ENCODE results near the gene GPRC5C.

DNA sequence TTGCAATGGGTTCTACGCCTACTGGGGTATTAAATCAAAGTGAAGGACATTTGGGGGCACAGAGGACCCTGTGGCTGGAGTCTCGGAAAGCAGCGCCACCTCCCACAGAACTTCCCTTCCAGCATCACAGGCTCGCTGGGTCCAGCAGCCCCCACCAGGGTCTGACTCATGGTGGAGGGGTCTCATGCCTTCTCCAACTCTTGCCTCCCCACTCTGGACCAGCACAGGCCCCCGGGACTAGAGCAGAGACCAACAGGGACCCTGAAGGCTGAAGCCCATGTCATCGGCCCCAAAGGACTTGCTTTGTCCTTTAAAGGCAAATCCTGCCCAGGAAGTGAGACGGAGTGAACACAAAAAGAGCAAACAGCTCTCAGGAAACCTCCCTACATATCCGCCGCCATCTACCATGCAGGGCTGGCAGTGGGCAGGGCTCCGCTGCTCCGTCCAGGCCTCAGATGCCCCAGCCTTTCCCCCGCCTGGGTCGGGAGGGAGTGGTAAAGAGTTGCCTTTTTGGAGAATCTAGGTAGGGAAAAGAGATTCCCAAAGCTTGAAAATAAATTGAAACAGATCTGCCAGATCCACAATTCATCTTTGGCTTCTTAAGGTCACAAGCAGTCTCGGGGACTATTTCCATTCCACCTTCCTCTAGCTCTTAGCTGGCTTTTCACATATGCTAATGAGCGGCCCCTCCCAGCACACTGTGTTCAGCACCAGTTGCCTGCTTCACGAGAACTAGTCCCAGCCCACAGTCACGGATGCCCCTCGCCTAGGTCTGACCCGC, 2.1 kb upstream of the GPRC5C start:
- TF ChIP-seq, protein P1, sequence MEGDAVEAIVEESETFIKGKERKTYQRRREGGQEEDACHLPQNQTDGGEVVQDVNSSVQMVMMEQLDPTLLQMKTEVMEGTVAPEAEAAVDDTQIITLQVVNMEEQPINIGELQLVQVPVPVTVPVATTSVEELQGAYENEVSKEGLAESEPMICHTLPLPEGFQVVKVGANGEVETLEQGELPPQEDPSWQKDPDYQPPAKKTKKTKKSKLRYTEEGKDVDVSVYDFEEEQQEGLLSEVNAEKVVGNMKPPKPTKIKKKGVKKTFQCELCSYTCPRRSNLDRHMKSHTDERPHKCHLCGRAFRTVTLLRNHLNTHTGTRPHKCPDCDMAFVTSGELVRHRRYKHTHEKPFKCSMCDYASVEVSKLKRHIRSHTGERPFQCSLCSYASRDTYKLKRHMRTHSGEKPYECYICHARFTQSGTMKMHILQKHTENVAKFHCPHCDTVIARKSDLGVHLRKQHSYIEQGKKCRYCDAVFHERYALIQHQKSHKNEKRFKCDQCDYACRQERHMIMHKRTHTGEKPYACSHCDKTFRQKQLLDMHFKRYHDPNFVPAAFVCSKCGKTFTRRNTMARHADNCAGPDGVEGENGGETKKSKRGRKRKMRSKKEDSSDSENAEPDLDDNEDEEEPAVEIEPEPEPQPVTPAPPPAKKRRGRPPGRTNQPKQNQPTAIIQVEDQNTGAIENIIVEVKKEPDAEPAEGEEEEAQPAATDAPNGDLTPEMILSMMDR (IDR thresholded peaks at IDR 0.05), result no peak
- peak in 1 of 2 donors; percentile 76 for TF ChIP-seq POLR2A (IDR thresholded peaks at IDR 0.05)
